HCT116 (cell line): ENCODE measurements around the gene SOCS3. TPM values are rescaled to one million over a fixed set of nuclear protein-coding genes. Genes with fewer than 3 reads are reported as not detected.
A peak's percentile ranks its signal among the peaks of the same experiment; 100 is the strongest.
"Not testable (repeated sequence)": the region's sequence is repeated elsewhere in the genome, so short reads cannot be mapped to it uniquely, and the experiment has no call there.

ENCODE experiments used
- ATAC-seq: fragments of 200-7000 bp; cut with Tn5 transposase; 2 replicates; pipeline ENCODE4 v1.9.1; 2020; ENCODE audit warnings: mild to moderate bottlenecking, moderate library complexity
- BruUV-seq: library from RNA; stranded (reverse); fragments of 400-500 nt; replicated peaks from 2 replicates; lab custom pipeline; 2021; lab: Mats Ljungman, UMichigan
- CTCF ChIA-PET: fragments of 300-600 bp; sonication (Branson Sonifier 250); formaldehyde crosslinking; loops from one replicate; lab custom pipeline; 2021; ENCODE audit warnings: antibody characterized with exemption; lab: Charles Lee
- POLR2A ChIA-PET: fragments of 300-600, 350-600 bp; sonication (Branson Sonifier 250); formaldehyde crosslinking; loops from one replicate; lab custom pipeline; 2021; ENCODE audit warnings: antibody characterized with exemption; lab: Charles Lee
- RAD21 ChIA-PET, 2 experiments: fragments of 300-600 bp; sonication (Branson Sonifier 250); formaldehyde crosslinking; loops; one replicate each; lab custom pipeline; 2023; ENCODE audit warnings: low total read pairs in 2 of 2; ENCODE audit not compliant: uncharacterized antibody in 2 of 2, unreplicated experiment in 2 of 2, low non-redundant PET in 1 of 2; lab: Charles Lee
- DNase-seq: peaks from one replicate; pipeline ENCODE4 v3.0.0-alpha.2; 2010; ENCODE audit warnings: low read depth, low spot score
- H2AFZ ChIP-seq: fragments of 200-600 bp; shearing (Covaris generic), sonication (generic); 2 replicates; pipeline ENCODE4 v1.6.1; 2017; ENCODE audit warnings: low read depth, mixed run types, mixed read lengths, antibody characterized with exemption, low read length; ENCODE audit not compliant: poor library complexity, severe bottlenecking
- H3K27ac ChIP-seq: 2 replicates; pipeline ENCODE4 v1.5.1; 2012; ENCODE audit warnings: low read depth, low read length
- H3K27me3 ChIP-seq: fragments of 200-600 bp; sonication (generic); 2 replicates; pipeline ENCODE4 v1.6.1; 2016; ENCODE audit warnings: mixed run types, low read length, mixed read lengths; ENCODE audit not compliant: insufficient read depth
- H3K36me3 ChIP-seq, 2 experiments: fragments of 200-500 bp in 1 of 2; fragments of 200-600 bp in 1 of 2; sonication (Bioruptor generic) in 1 of 2; sonication (generic) in 1 of 2; 2 replicates each; pipeline versions ENCODE4 v1.5.1 to v1.6.1; 2014 to 2016; ENCODE audit warnings: low read length in 2 of 2, inconsistent platforms in 1 of 2, mixed read lengths in 1 of 2, mixed run types in 1 of 2; ENCODE audit not compliant: insufficient read depth in 2 of 2, control insufficient read depth in 1 of 2
- H3K4me1 ChIP-seq, 2 experiments: fragments of 200-600 bp in 1 of 2; sonication (generic) in 1 of 2; 2 replicates each; pipeline versions ENCODE4 v1.5.1 to v1.6.1; 2012 to 2017; ENCODE audit warnings: low read length in 2 of 2, inconsistent platforms in 1 of 2, mild to moderate bottlenecking in 1 of 2, mixed read lengths in 1 of 2, mixed run types in 1 of 2, moderate library complexity in 1 of 2; ENCODE audit not compliant: insufficient read depth in 2 of 2, control insufficient read depth in 1 of 2
- H3K4me2 ChIP-seq: fragments of 200-600 bp; sonication (generic); 2 replicates; pipeline ENCODE4 v1.6.1; 2017; ENCODE audit warnings: mixed run types, low read length, mixed read lengths
- H3K4me3 ChIP-seq, 2 experiments: fragments of 200-600 bp in 1 of 2; sonication (generic) in 1 of 2; replicated peaks in 1 of 2; 2 replicates each; pipeline ENCODE4 v1.5.1; 2011 to 2016; ENCODE audit warnings: low read length in 2 of 2, control low read depth in 1 of 2, low read depth in 1 of 2, mild to moderate bottlenecking in 1 of 2, mixed read lengths in 1 of 2, mixed run types in 1 of 2
- H3K79me2 ChIP-seq: fragments of 200-600 bp; sonication (generic); 2 replicates; pipeline ENCODE4 v1.6.1; 2017; ENCODE audit warnings: mild to moderate bottlenecking, mixed run types, low read length, moderate library complexity, mixed read lengths; ENCODE audit not compliant: insufficient read depth
- H3K9ac ChIP-seq: fragments of 200-600 bp; sonication (generic); 2 replicates; pipeline ENCODE4 v1.6.1; 2016; ENCODE audit warnings: low read length, mixed read lengths
- H3K9me2 ChIP-seq: fragments of 200-600 bp; sonication (generic), shearing (Covaris generic); 2 replicates; pipeline ENCODE4 v1.6.1; 2017; ENCODE audit warnings: mixed run types, mild to moderate bottlenecking, moderate library complexity; ENCODE audit not compliant: insufficient read depth
- H3K9me3 ChIP-seq, 2 experiments: fragments of 200-500 bp in 1 of 2; fragments of 200-600 bp in 1 of 2; sonication (Bioruptor generic) in 1 of 2; sonication (generic) in 1 of 2; 2 replicates each; pipeline ENCODE4 v1.6.1; 2014 to 2017; ENCODE audit warnings: low read length in 2 of 2, mixed read lengths in 2 of 2, inconsistent platforms in 1 of 2, low read depth in 1 of 2, mild to moderate bottlenecking in 1 of 2, mixed run types in 1 of 2, moderate library complexity in 1 of 2; ENCODE audit not compliant: control insufficient read depth in 1 of 2, insufficient read depth in 1 of 2
- H4K20me1 ChIP-seq: fragments of 200-600 bp; sonication (generic), shearing (Covaris generic); 2 replicates; pipeline ENCODE4 v1.6.1; 2017; ENCODE audit warnings: mixed run types, mild to moderate bottlenecking, moderate library complexity; ENCODE audit not compliant: insufficient read depth
- CBX3 ChIP-seq: IDR thresholded peaks from 2 replicates; pipeline ENCODE4 v1.6.1; 2012; ENCODE audit warnings: low read depth
- EGR1 ChIP-seq: IDR thresholded peaks from 2 replicates; pipeline ENCODE4 v1.6.1; 2012; ENCODE audit warnings: low read depth
- EZH2phosphoT487 ChIP-seq: fragments of 200-600 bp; IDR thresholded peaks from 2 replicates; pipeline ENCODE4 v1.6.1; 2018; ENCODE audit warnings: antibody characterized with exemption, borderline replicate concordance
- SRF ChIP-seq: IDR thresholded peaks from 2 replicates; pipeline ENCODE4 v1.6.1; 2012; ENCODE audit warnings: low read depth
- ZNF274 ChIP-seq: fragments of 200-500 bp; sonication (Bioruptor generic); IDR thresholded peaks from 2 replicates; pipeline ENCODE4 v1.6.1; 2014; ENCODE audit warnings: mild to moderate bottlenecking, low read depth, low read length, inconsistent platforms
- intact Hi-C: fragments of 100-400 bp; cut with micrococcal nuclease; formaldehyde crosslinking; loops from 2 replicates; pipeline ENCODE4 v1.10.0; 2022
- total RNA-seq: library from RNA; stranded (reverse); gene quantifications from one replicate; pipeline ENCODE4 v1.2.1, GENCODE V29; 2021; ENCODE audit not compliant: unreplicated experiment
- TF ChIP-seq, protein P1 (sequence below): IDR thresholded peaks from 2 replicates; pipeline ENCODE4 v1.6.1; 2012

SOCS3 gene
- total RNA-seq, 1 experiment from 2014 or later: 26.7 TPM

DNA sequence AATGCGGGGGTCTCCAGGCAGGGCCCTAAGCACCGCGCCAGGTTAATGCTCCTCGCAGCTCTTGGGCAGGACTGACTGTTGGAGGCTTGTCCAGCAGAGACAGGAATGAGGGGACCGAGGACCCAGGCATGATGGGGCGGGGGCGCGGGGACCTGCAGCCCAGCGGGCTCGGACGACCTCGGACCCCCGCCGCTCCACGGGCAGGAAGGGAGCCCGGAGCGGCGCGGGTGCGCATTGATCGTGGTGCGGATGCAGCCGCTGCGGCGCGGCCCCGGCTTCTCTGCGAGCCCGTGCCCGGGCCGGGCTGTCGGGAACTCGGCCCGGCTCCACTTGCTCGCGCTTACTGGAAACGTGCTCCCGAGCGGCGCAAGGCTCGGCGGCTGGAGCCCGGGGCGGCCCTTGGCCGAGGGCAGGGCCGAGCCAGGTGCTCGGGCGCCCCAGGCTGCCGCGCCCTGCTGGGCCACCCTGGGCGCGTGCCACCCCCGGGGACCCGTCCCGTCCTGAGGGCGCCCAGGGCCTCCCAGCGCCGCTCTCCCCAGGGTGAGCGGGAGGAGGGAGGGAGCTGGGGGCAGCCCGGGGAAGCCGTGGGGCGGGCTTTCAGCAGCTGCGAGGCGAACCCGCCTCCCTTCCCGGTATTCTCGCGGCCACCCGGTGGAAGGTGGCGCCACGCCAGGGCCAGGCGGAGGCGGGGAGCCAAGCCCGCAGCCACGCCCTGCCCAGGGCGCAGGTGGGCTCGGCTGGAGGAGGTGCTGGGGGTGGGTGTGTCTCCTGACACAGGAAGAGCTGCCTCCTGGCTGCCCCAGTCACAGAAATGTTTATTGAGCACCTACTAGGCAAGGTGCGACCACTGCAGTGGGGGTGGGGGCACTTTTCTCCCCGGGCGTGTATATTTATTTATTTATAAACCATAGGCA lies 45.9 kb downstream of the SOCS3 start (continued):
- TF ChIP-seq, protein P1, sequence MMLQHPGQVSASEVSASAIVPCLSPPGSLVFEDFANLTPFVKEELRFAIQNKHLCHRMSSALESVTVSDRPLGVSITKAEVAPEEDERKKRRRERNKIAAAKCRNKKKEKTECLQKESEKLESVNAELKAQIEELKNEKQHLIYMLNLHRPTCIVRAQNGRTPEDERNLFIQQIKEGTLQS: no peak
- no peak for TF ChIP-seq ZNF274
- TF ChIP-seq CBX3: peak; percentile 94
- no peak for TF ChIP-seq EZH2phosphoT487
- peak; percentile 89 for TF ChIP-seq EGR1
- no peak for TF ChIP-seq SRF

DNA sequence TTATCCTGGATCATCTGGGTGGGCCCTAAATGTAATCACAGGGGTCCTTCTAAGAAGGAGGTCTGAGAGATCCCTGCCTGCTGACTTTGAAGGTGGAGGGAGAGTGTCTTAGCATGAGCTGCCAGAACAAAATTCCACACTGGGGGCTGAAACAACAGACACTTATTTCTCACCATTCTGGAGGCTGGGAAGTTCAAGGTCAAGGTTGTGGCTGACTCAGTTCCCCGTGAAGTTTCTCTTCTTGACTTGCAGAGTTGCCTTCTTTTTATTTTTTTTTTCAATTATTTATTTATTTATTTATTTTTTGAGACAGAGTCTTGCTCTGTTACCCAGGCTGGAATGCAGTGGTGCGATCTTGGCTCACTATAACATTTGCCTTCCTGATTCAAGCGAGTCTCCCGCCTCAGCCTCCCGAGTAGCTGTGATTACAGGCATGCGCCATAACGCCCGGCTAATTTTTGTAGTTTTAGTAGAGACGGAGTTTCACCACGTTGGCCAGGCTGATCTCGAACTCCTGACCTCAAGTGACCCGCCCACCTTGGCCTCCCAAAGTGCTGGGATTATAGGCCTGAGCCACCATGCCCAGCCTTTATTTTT lies 50.1 kb downstream of the SOCS3 start:
- POLR2A ChIA-PET: interaction anchor here (0.9 to 1.4 kb wide), 2 partner anchors 9 to 12 kb away, joined by 3 to 4 read pairs; no protein-coding TSS in a partner anchor
- H3K79me2 ChIP-seq, H3K36me3 ChIP-seq, H3K9me2 ChIP-seq, H4K20me1 ChIP-seq, H3K27ac ChIP-seq, BruUV-seq, H3K9ac ChIP-seq, DNase-seq, H3K4me3 ChIP-seq, ATAC-seq, H3K27me3 ChIP-seq, H3K9me3 ChIP-seq, RAD21 ChIA-PET, intact Hi-C loops, H2AFZ ChIP-seq, H3K4me2 ChIP-seq: not testable (repeated sequence)
- H3K4me1 ChIP-seq: peaks cover 20 to 55% of the 10 kb centered on the region in 2 experiments
- CTCF ChIA-PET: interaction anchor here (1.0 kb wide), 1 partner anchor 59 kb away, joined by 3 read pairs; no protein-coding TSS in a partner anchor
